HCT116 (cell line): ENCODE measurements around the gene OR2K2. TPM values are rescaled to one million over a fixed set of nuclear protein-coding genes. Genes with fewer than 3 reads are reported as not detected.

Experiments used
- ATAC-seq: fragments of 200-7000 bp; cut with Tn5 transposase; 2 replicates; pipeline ENCODE4 v1.9.1; 2020; ENCODE audit warnings: mild to moderate bottlenecking, moderate library complexity
- BruUV-seq: library from RNA; stranded (reverse); fragments of 400-500 nt; replicated peaks from 2 replicates; lab custom pipeline; 2021; lab: Mats Ljungman, UMichigan
- CTCF ChIA-PET: fragments of 300-600 bp; sonication (Branson Sonifier 250); formaldehyde crosslinking; loops from one replicate; lab custom pipeline; 2021; ENCODE audit warnings: antibody characterized with exemption; lab: Charles Lee
- POLR2A ChIA-PET: fragments of 300-600, 350-600 bp; sonication (Branson Sonifier 250); formaldehyde crosslinking; loops from one replicate; lab custom pipeline; 2021; ENCODE audit warnings: antibody characterized with exemption; lab: Charles Lee
- RAD21 ChIA-PET, 2 experiments: fragments of 300-600 bp; sonication (Branson Sonifier 250); formaldehyde crosslinking; loops; one replicate each; lab custom pipeline; 2023; ENCODE audit warnings: low total read pairs in 2 of 2; ENCODE audit not compliant: uncharacterized antibody in 2 of 2, unreplicated experiment in 2 of 2, low non-redundant PET in 1 of 2; lab: Charles Lee
- DNase-seq: peaks from one replicate; pipeline ENCODE4 v3.0.0-alpha.2; 2010; ENCODE audit warnings: low read depth, low spot score
- H2AFZ ChIP-seq: fragments of 200-600 bp; shearing (Covaris generic), sonication (generic); 2 replicates; pipeline ENCODE4 v1.6.1; 2017; ENCODE audit warnings: low read depth, mixed run types, mixed read lengths, antibody characterized with exemption, low read length; ENCODE audit not compliant: poor library complexity, severe bottlenecking
- H3K27ac ChIP-seq: 2 replicates; pipeline ENCODE4 v1.5.1; 2012; ENCODE audit warnings: low read depth, low read length
- H3K27me3 ChIP-seq: fragments of 200-600 bp; sonication (generic); 2 replicates; pipeline ENCODE4 v1.6.1; 2016; ENCODE audit warnings: mixed run types, low read length, mixed read lengths; ENCODE audit not compliant: insufficient read depth
- H3K36me3 ChIP-seq, 2 experiments: fragments of 200-500 bp in 1 of 2; fragments of 200-600 bp in 1 of 2; sonication (Bioruptor generic) in 1 of 2; sonication (generic) in 1 of 2; 2 replicates each; pipeline versions ENCODE4 v1.5.1 to v1.6.1; 2014 to 2016; ENCODE audit warnings: low read length in 2 of 2, inconsistent platforms in 1 of 2, mixed read lengths in 1 of 2, mixed run types in 1 of 2; ENCODE audit not compliant: insufficient read depth in 2 of 2, control insufficient read depth in 1 of 2
- H3K4me1 ChIP-seq, 2 experiments: fragments of 200-600 bp in 1 of 2; sonication (generic) in 1 of 2; 2 replicates each; pipeline versions ENCODE4 v1.5.1 to v1.6.1; 2012 to 2017; ENCODE audit warnings: low read length in 2 of 2, inconsistent platforms in 1 of 2, mild to moderate bottlenecking in 1 of 2, mixed read lengths in 1 of 2, mixed run types in 1 of 2, moderate library complexity in 1 of 2; ENCODE audit not compliant: insufficient read depth in 2 of 2, control insufficient read depth in 1 of 2
- H3K4me2 ChIP-seq: fragments of 200-600 bp; sonication (generic); 2 replicates; pipeline ENCODE4 v1.6.1; 2017; ENCODE audit warnings: mixed run types, low read length, mixed read lengths
- H3K4me3 ChIP-seq, 2 experiments: fragments of 200-600 bp in 1 of 2; sonication (generic) in 1 of 2; replicated peaks in 1 of 2; 2 replicates each; pipeline ENCODE4 v1.5.1; 2011 to 2016; ENCODE audit warnings: low read length in 2 of 2, control low read depth in 1 of 2, low read depth in 1 of 2, mild to moderate bottlenecking in 1 of 2, mixed read lengths in 1 of 2, mixed run types in 1 of 2
- H3K79me2 ChIP-seq: fragments of 200-600 bp; sonication (generic); 2 replicates; pipeline ENCODE4 v1.6.1; 2017; ENCODE audit warnings: mild to moderate bottlenecking, mixed run types, low read length, moderate library complexity, mixed read lengths; ENCODE audit not compliant: insufficient read depth
- H3K9ac ChIP-seq: fragments of 200-600 bp; sonication (generic); 2 replicates; pipeline ENCODE4 v1.6.1; 2016; ENCODE audit warnings: low read length, mixed read lengths
- H3K9me2 ChIP-seq: fragments of 200-600 bp; sonication (generic), shearing (Covaris generic); 2 replicates; pipeline ENCODE4 v1.6.1; 2017; ENCODE audit warnings: mixed run types, mild to moderate bottlenecking, moderate library complexity; ENCODE audit not compliant: insufficient read depth
- H3K9me3 ChIP-seq, 2 experiments: fragments of 200-500 bp in 1 of 2; fragments of 200-600 bp in 1 of 2; sonication (Bioruptor generic) in 1 of 2; sonication (generic) in 1 of 2; 2 replicates each; pipeline ENCODE4 v1.6.1; 2014 to 2017; ENCODE audit warnings: low read length in 2 of 2, mixed read lengths in 2 of 2, inconsistent platforms in 1 of 2, low read depth in 1 of 2, mild to moderate bottlenecking in 1 of 2, mixed run types in 1 of 2, moderate library complexity in 1 of 2; ENCODE audit not compliant: control insufficient read depth in 1 of 2, insufficient read depth in 1 of 2
- H4K20me1 ChIP-seq: fragments of 200-600 bp; sonication (generic), shearing (Covaris generic); 2 replicates; pipeline ENCODE4 v1.6.1; 2017; ENCODE audit warnings: mixed run types, mild to moderate bottlenecking, moderate library complexity; ENCODE audit not compliant: insufficient read depth
- ATF3 ChIP-seq: IDR thresholded peaks from 2 replicates; pipeline ENCODE4 v1.6.1; 2012
- CBX3 ChIP-seq: IDR thresholded peaks from 2 replicates; pipeline ENCODE4 v1.6.1; 2012; ENCODE audit warnings: low read depth
- CEBPB ChIP-seq: IDR thresholded peaks from 2 replicates; pipeline ENCODE4 v1.6.1; 2012; ENCODE audit warnings: low read depth
- EGR1 ChIP-seq: IDR thresholded peaks from 2 replicates; pipeline ENCODE4 v1.6.1; 2012; ENCODE audit warnings: low read depth
- EZH2 ChIP-seq: fragments of 200-600 bp; sonication (generic); IDR thresholded peaks from 2 replicates; pipeline ENCODE4 v1.6.1; 2017; ENCODE audit warnings: antibody characterized with exemption, mixed run types
- EZH2phosphoT487 ChIP-seq: fragments of 200-600 bp; IDR thresholded peaks from 2 replicates; pipeline ENCODE4 v1.6.1; 2018; ENCODE audit warnings: antibody characterized with exemption, borderline replicate concordance
- FOSL1 ChIP-seq: IDR thresholded peaks from 2 replicates; pipeline ENCODE4 v1.6.1; 2012; ENCODE audit warnings: low read depth
- JUND ChIP-seq: IDR thresholded peaks from 2 replicates; pipeline ENCODE4 v1.6.1; 2012
- MAX ChIP-seq: IDR thresholded peaks from 2 replicates; pipeline ENCODE4 v1.6.1; 2012
- POLR2AphosphoS5 ChIP-seq: IDR thresholded peaks from 2 replicates; pipeline ENCODE4 v1.6.1; 2011; ENCODE audit warnings: mild to moderate bottlenecking, low read depth, low read length, moderate library complexity
- RAD21 ChIP-seq: IDR thresholded peaks from 2 replicates; pipeline ENCODE4 v1.6.1; 2012; ENCODE audit warnings: low read depth, mild to moderate bottlenecking
- SIN3A ChIP-seq: IDR thresholded peaks from 2 replicates; pipeline ENCODE4 v1.6.1; 2012; ENCODE audit warnings: low read depth
- SRF ChIP-seq: IDR thresholded peaks from 2 replicates; pipeline ENCODE4 v1.6.1; 2012; ENCODE audit warnings: low read depth
- TCF7L2 ChIP-seq: IDR thresholded peaks from 2 replicates; pipeline ENCODE4 v1.7.0; 2011; ENCODE audit warnings: borderline replicate concordance, inconsistent platforms; ENCODE audit not compliant: insufficient read depth, insufficient read length; ENCODE audit errors: extremely low read depth
- YY1 ChIP-seq: IDR thresholded peaks from 2 replicates; pipeline ENCODE4 v1.6.1; 2011; ENCODE audit warnings: low read length, low read depth, moderate library complexity, mild to moderate bottlenecking; ENCODE audit not compliant: insufficient replicate concordance; ENCODE audit errors: extremely low read depth
- intact Hi-C: fragments of 100-400 bp; cut with micrococcal nuclease; formaldehyde crosslinking; loops from 2 replicates; pipeline ENCODE4 v1.10.0; 2022
- total RNA-seq: library from RNA; stranded (reverse); gene quantifications from one replicate; pipeline ENCODE4 v1.2.1, GENCODE V29; 2021; ENCODE audit not compliant: unreplicated experiment
- TF ChIP-seq, protein P1 (sequence below), 3 experiments: fragments of 200-600 bp in 1 of 3; sonication (generic) in 1 of 3; IDR thresholded peaks in 2 of 3; conservative IDR thresholded peaks in 1 of 3; 2 replicates each; pipeline ENCODE4 v1.5.1; 2012 to 2017; ENCODE audit warnings: low read depth in 2 of 3, low read length in 2 of 3, antibody characterized with exemption in 1 of 3, borderline replicate concordance in 1 of 3, control low read depth in 1 of 3, mild to moderate bottlenecking in 1 of 3, mixed read lengths in 1 of 3, mixed run types in 1 of 3, moderate library complexity in 1 of 3; ENCODE audit not compliant: insufficient read depth in 1 of 3

OR2K2 gene
- total RNA-seq, 1 experiment from 2014 or later: not detected

DNA sequence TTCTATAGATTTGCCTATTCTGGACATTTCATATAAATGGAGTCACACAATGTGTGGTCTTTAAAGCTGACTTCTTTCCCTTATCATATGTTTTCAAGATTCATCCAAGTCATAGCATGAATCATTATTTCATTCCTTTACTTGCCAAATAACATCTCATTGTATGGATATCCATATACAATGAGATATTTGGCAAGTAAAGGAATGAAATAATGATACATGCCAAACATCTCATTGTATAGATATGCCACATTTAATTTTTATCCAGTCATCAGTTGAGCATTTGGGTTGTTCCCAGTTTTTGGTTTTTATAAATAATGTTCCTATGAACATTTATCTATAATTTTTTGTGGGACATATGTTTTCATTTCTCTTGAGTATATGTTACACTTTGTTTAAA is 20.5 kb upstream of the OR2K2 start (continued):
- TF ChIP-seq SIN3A (no peak), JUND (no peak), EZH2 (no peak), EZH2phosphoT487 (no peak), RAD21 (no peak), CBX3 (no peak)

DNA sequence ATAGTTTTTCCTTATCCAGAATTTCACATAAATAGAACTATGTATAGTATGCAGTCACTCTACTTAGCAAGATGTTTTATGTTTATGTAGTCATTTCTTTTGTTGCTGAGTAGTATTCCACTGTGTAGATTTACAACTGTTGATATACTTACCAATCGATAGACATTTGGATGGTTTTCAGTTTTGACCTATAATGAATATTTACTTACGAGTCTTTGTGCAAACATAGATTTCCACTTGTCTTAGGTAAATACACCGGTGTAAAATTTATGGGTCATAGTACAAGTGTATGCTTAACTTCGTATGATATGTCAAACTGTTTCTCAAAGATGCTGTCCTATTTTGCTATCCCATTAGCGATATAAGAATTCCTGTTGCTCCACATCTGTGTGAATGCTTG is 19.7 kb upstream of the OR2K2 start:
- no peak overlapping the region for H3K27ac ChIP-seq
- no peak for TF ChIP-seq ATF3
- no peak for TF ChIP-seq POLR2AphosphoS5
- no peak for TF ChIP-seq TCF7L2
- no peak for TF ChIP-seq SIN3A
- TF ChIP-seq EZH2phosphoT487: no peak
- no peak for TF ChIP-seq RAD21
- TF ChIP-seq CEBPB: no peak
- TF ChIP-seq MAX: no peak
- TF ChIP-seq FOSL1: no peak
- TF ChIP-seq EZH2: no peak
- no peak for TF ChIP-seq CBX3
- TF ChIP-seq EGR1: no peak
- TF ChIP-seq YY1: no peak
- no peak for TF ChIP-seq SRF
- TF ChIP-seq, protein P1, sequence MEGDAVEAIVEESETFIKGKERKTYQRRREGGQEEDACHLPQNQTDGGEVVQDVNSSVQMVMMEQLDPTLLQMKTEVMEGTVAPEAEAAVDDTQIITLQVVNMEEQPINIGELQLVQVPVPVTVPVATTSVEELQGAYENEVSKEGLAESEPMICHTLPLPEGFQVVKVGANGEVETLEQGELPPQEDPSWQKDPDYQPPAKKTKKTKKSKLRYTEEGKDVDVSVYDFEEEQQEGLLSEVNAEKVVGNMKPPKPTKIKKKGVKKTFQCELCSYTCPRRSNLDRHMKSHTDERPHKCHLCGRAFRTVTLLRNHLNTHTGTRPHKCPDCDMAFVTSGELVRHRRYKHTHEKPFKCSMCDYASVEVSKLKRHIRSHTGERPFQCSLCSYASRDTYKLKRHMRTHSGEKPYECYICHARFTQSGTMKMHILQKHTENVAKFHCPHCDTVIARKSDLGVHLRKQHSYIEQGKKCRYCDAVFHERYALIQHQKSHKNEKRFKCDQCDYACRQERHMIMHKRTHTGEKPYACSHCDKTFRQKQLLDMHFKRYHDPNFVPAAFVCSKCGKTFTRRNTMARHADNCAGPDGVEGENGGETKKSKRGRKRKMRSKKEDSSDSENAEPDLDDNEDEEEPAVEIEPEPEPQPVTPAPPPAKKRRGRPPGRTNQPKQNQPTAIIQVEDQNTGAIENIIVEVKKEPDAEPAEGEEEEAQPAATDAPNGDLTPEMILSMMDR (IDR thresholded peaks at IDR 0.05 in 2 of 3, conservative IDR thresholded peaks at IDR 0.05 in 1 of 3; ENCODE audit: borderline replicate concordance in 1 of 3, insufficient read depth in 1 of 3, low read depth in 2 of 3, low read length in 2 of 3): no peak

More for the DNA sequence above, 19.7 kb upstream of the OR2K2 start:
- ATAC-seq: no peak
- ChIA-PET POLR2A (no interaction called here), CTCF (no interaction called here), RAD21 (no interaction called here)
- Histone ChIP-seq H3K9ac (no peak overlapping the region), H4K20me1 (no peaks in the 10 kb centered on the region), H3K9me3 (no peaks in the 10 kb centered on the region), H2AFZ (no peak overlapping the region), H3K27me3 (no peaks in the 10 kb centered on the region), H3K4me3 (no peak overlapping the region), H3K36me3 (no peaks in the 10 kb centered on the region), H3K79me2 (no peaks in the 10 kb centered on the region), H3K9me2 (no peaks in the 10 kb centered on the region), H3K4me1 (no peaks in the 10 kb centered on the region), H3K4me2 (no peak overlapping the region)
- no peak for DNase-seq
- no TSS peak for BruUV-seq
- intact Hi-C loops: no loop called here
